Measurements from ENCODE around the gene GPC6.

DNA sequence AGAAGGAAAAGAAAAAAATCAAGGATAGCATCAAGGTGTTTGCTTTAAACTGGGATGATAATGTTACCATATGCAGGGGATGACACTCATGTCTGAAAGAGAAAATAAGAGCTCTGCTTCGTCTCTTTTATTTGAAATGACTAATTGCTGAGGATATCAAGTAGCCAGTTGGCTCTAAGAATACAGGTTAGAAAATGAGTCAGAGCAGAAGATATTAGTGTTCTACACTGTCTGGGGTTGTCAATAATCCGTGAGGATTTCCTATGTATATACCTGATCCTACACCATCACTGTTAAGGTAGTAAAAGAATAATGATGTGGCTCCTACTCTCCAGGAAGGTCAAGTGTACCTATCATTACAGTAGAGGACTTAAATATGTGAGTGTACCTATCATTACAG lies 562.5 kb downstream of the GPC6 start:
- TF ChIP-seq, protein P1, sequence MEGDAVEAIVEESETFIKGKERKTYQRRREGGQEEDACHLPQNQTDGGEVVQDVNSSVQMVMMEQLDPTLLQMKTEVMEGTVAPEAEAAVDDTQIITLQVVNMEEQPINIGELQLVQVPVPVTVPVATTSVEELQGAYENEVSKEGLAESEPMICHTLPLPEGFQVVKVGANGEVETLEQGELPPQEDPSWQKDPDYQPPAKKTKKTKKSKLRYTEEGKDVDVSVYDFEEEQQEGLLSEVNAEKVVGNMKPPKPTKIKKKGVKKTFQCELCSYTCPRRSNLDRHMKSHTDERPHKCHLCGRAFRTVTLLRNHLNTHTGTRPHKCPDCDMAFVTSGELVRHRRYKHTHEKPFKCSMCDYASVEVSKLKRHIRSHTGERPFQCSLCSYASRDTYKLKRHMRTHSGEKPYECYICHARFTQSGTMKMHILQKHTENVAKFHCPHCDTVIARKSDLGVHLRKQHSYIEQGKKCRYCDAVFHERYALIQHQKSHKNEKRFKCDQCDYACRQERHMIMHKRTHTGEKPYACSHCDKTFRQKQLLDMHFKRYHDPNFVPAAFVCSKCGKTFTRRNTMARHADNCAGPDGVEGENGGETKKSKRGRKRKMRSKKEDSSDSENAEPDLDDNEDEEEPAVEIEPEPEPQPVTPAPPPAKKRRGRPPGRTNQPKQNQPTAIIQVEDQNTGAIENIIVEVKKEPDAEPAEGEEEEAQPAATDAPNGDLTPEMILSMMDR (IDR thresholded peaks at IDR 0.05; ENCODE audit: insufficient read depth, low read depth, low read length): no peak
- TF ChIP-seq EZH2 (IDR thresholded peaks at IDR 0.05; ENCODE audit: insufficient read depth, low read length): no peak

All from astrocyte (in vitro differentiated cells and primary cell).